H1 (cell line): Measurements from ENCODE around the gene AMBP. TPM values are rescaled to one million over a fixed set of nuclear protein-coding genes. Genes with fewer than 3 reads are reported as not detected.
"Not testable (repeated sequence)": the region's sequence is repeated elsewhere in the genome, so short reads cannot be mapped to it uniquely, and the experiment has no call there.

Experiments used
- CTCF ChIA-PET: fragments of 300-600 bp; sonication (Branson Sonifier 250); formaldehyde crosslinking; loops from one replicate; lab custom pipeline; 2021; ENCODE audit not compliant: partially characterized antibody; lab: Charles Lee
- POLR2A ChIA-PET: fragments of 300-600 bp; sonication (Branson Sonifier 250); formaldehyde crosslinking; loops from one replicate; lab custom pipeline; 2021; ENCODE audit warnings: inconsistent platforms; ENCODE audit not compliant: partially characterized antibody; lab: Charles Lee
- DNase-seq, 2 experiments: peaks; one replicate each; pipeline versions ENCODE4 v3.0.0 to v3.0.0-alpha.2; 2010 to 2022; ENCODE audit warnings: low spot score in 2 of 2, low read depth in 1 of 2, mixed read lengths in 1 of 2
- FAIRE-seq: peaks from 2 replicates; lab custom pipeline; 2011; peaks lifted over from hg19 to GRCh38; lab: Jason Lieb, UNC
- H2AFZ ChIP-seq: 2 replicates; pipeline ENCODE4 v1.8.1; 2012; ENCODE audit warnings: low read length, inconsistent platforms
- H2AK5ac ChIP-seq: 2 replicates; pipeline ENCODE4 v1.6.1; 2013; ENCODE audit warnings: low read depth, low read length
- H2BK120ac ChIP-seq: replicated peaks from 2 replicates; pipeline ENCODE3; 2013; ENCODE audit warnings: low read depth, low read length, inconsistent platforms
- H2BK12ac ChIP-seq: 2 replicates; pipeline ENCODE4 v1.6.1; 2013; ENCODE audit warnings: low read depth, low read length
- H2BK15ac ChIP-seq: 2 replicates; pipeline ENCODE4 v1.6.1; 2013; ENCODE audit warnings: low read length
- H2BK20ac ChIP-seq: 2 replicates; pipeline ENCODE4 v1.6.1; 2013; ENCODE audit warnings: low read length
- H2BK5ac ChIP-seq: 2 replicates; pipeline ENCODE4 v1.6.1; 2013; ENCODE audit warnings: low read depth, low read length
- H3K14ac ChIP-seq: 2 replicates; pipeline ENCODE4 v1.6.1; 2013; ENCODE audit warnings: inconsistent platforms; ENCODE audit not compliant: insufficient read length
- H3K18ac ChIP-seq: 2 replicates; pipeline ENCODE4 v1.6.1; 2013; ENCODE audit warnings: low read length; ENCODE audit errors: extremely low read depth
- H3K23ac ChIP-seq: 2 replicates; pipeline ENCODE4 v1.6.1; 2013; ENCODE audit warnings: inconsistent platforms; ENCODE audit not compliant: insufficient read length
- H3K23me2 ChIP-seq: 2 replicates; pipeline ENCODE4 v1.6.1; 2013; ENCODE audit warnings: low read depth, low read length
- H3K27ac ChIP-seq: 2 replicates; pipeline ENCODE4 v1.6.1; 2011; ENCODE audit warnings: low read depth, low read length, inconsistent platforms
- H3K27me3 ChIP-seq, 4 experiments: replicated peaks in 1 of 4; 1 replicate in 1 of 4; 2 replicates in 3 of 4; pipeline versions ENCODE4 v1.6.1 to v1.8.1; 2011 to 2013; ENCODE audit warnings: low read length in 3 of 4, mild to moderate bottlenecking in 3 of 4, inconsistent platforms in 2 of 4, mixed read lengths in 2 of 4, moderate library complexity in 1 of 4; ENCODE audit not compliant: control insufficient read depth in 3 of 4, insufficient read depth in 3 of 4; ENCODE audit errors: extremely low read depth in 1 of 4
- H3K36me3 ChIP-seq, 4 experiments: 2 replicates each; pipeline versions ENCODE4 v1.6.1 to v1.8.1; 2011 to 2013; ENCODE audit warnings: mild to moderate bottlenecking in 4 of 4, low read length in 3 of 4, moderate library complexity in 2 of 4, control low read depth in 1 of 4, inconsistent platforms in 1 of 4; ENCODE audit not compliant: insufficient read depth in 4 of 4, control insufficient read depth in 2 of 4
- H3K4ac ChIP-seq: replicated peaks from 2 replicates; pipeline ENCODE3; 2013; ENCODE audit warnings: low read length, low read depth, mixed read lengths, inconsistent platforms; ENCODE audit not compliant: insufficient read length
- H3K4me1 ChIP-seq, 4 experiments: replicated peaks in 1 of 4; 1 replicate in 1 of 4; 2 replicates in 3 of 4; pipeline versions ENCODE4 v1.6.1 to v1.8.1; 2011 to 2013; ENCODE audit warnings: low read length in 3 of 4, inconsistent platforms in 2 of 4, mixed read lengths in 1 of 4; ENCODE audit not compliant: insufficient read depth in 4 of 4, control insufficient read depth in 3 of 4
- H3K4me2 ChIP-seq, 2 experiments: 2 replicates each; pipeline versions ENCODE4 v1.6.1 to v1.8.1; 2011 to 2013; ENCODE audit warnings: low read depth in 2 of 2, low read length in 2 of 2, control low read depth in 1 of 2, inconsistent platforms in 1 of 2, mild to moderate bottlenecking in 1 of 2; ENCODE audit not compliant: insufficient read depth in 1 of 2
- H3K4me3 ChIP-seq, 4 experiments: fragments of 200-600, 300-600 bp in 1 of 4; sonication (generic), shearing (Covaris generic), sonication (Bioruptor Twin) in 1 of 4; 2 replicates each; pipeline versions ENCODE4 v1.5.1 to v1.8.1; 2011 to 2016; ENCODE audit warnings: low read length in 4 of 4, low read depth in 3 of 4, control low read depth in 2 of 4, inconsistent platforms in 2 of 4, mild to moderate bottlenecking in 2 of 4, mixed read lengths in 1 of 4, moderate library complexity in 1 of 4; ENCODE audit not compliant: insufficient read depth in 2 of 4; ENCODE audit errors: extremely low read depth in 1 of 4
- H3K56ac ChIP-seq: replicated peaks from 2 replicates; pipeline ENCODE3; 2013; ENCODE audit warnings: low read depth, mild to moderate bottlenecking, mixed read lengths, low read length, inconsistent platforms; ENCODE audit not compliant: insufficient read length
- H3K79me1 ChIP-seq: 2 replicates; pipeline ENCODE4 v1.6.1; 2013; ENCODE audit warnings: low read depth, low read length, control low read depth
- H3K79me2 ChIP-seq, 2 experiments: 2 replicates each; pipeline versions ENCODE4 v1.6.1 to v1.8.1; 2012 to 2013; ENCODE audit warnings: low read length in 2 of 2, mild to moderate bottlenecking in 2 of 2, inconsistent platforms in 1 of 2; ENCODE audit not compliant: insufficient read depth in 2 of 2, control insufficient read depth in 1 of 2
- H3K9ac ChIP-seq, 4 experiments: replicated peaks in 1 of 4; 1 replicate in 1 of 4; 2 replicates in 3 of 4; pipeline versions ENCODE4 v1.6.1 to v1.8.1; 2011 to 2013; ENCODE audit warnings: low read depth in 3 of 4, low read length in 3 of 4, control low read depth in 2 of 4, mild to moderate bottlenecking in 2 of 4, moderate library complexity in 2 of 4, inconsistent platforms in 1 of 4; ENCODE audit errors: extremely low read depth in 1 of 4
- H3K9me3 ChIP-seq, 2 experiments: 2 replicates each; pipeline versions ENCODE4 v1.6.1 to v1.8.1; 2012 to 2013; ENCODE audit warnings: mild to moderate bottlenecking in 2 of 2, moderate library complexity in 2 of 2, control low read depth in 1 of 2, inconsistent platforms in 1 of 2, low read depth in 1 of 2, low read length in 1 of 2, mixed read lengths in 1 of 2; ENCODE audit not compliant: insufficient read depth in 2 of 2
- H4K20me1 ChIP-seq, 2 experiments: replicated peaks in 1 of 2; 2 replicates each; pipeline versions ENCODE3 to v1.8.1; 2011 to 2013; ENCODE audit warnings: inconsistent platforms in 2 of 2, low read length in 2 of 2, mild to moderate bottlenecking in 1 of 2; ENCODE audit not compliant: insufficient read depth in 2 of 2, control insufficient read depth in 1 of 2
- H4K5ac ChIP-seq: 2 replicates; pipeline ENCODE4 v1.6.1; 2013; ENCODE audit warnings: low read length, low read depth, mixed read lengths, inconsistent platforms; ENCODE audit not compliant: insufficient read length
- H4K8ac ChIP-seq: 2 replicates; pipeline ENCODE4 v1.8.0; 2013; ENCODE audit warnings: mild to moderate bottlenecking, moderate library complexity, low read length, inconsistent platforms; ENCODE audit not compliant: insufficient read depth; ENCODE audit errors: extremely low read depth
- H4K91ac ChIP-seq: replicated peaks from 2 replicates; pipeline ENCODE3; 2013; ENCODE audit warnings: low read length, mixed read lengths, inconsistent platforms; ENCODE audit not compliant: insufficient read length
- WGBS, 2 experiments: shearing (Covaris generic) in 1 of 2; methylation state at CpG; one replicate each; pipeline versions ENCODE4 v1.1.6 to v1.1.7; 2013 to 2015; ENCODE audit warnings: low lambda C conversion rate in 2 of 2, mixed read lengths in 2 of 2, inconsistent platforms in 1 of 2, low coverage in 1 of 2, missing lambda C conversion rate in 1 of 2; ENCODE audit not compliant: insufficient replicate concordance in 2 of 2, insufficient coverage in 1 of 2, insufficient read length in 1 of 2; ENCODE audit errors: extremely low coverage in 1 of 2, missing lambda C conversion rate in 1 of 2; 5-methylcytosine and 5-hydroxymethylcytosine counted together
- polyA plus RNA-seq, 7 experiments: library from polyadenylated mRNA; depleted of rRNA in 3 of 7; stranded (reverse) in 5 of 7; unstranded in 2 of 7; fragments of >200 nt in 5 of 7; fragments of 200-250 nt in 2 of 7; gene quantifications; 1 replicate in 5 of 7; 2 replicates in 1 of 7; 4 replicates in 1 of 7; pipeline versions ENCODE4 v1.2.1 to v1.2.3, GENCODE V29; 2011 to 2013; ENCODE audit warnings: missing spikeins in 2 of 7, mixed read lengths in 2 of 7
- total RNA-seq: library from RNA; stranded (reverse); fragmentation: NEBNext Ultra II Directional; extraction: Animal tissue kit (Norgen Biotek cat#: 25700); gene quantifications from 2 replicates; pipeline ENCODE4 v1.2.1, GENCODE V29; 2021

The AMBP gene
- total and polyA plus RNA-seq, 2 of the 8 experiments (the other 6 are each of a cell fraction or from before 2014, with no cell fraction given): 3.0 to 4.0 TPM

DNA sequence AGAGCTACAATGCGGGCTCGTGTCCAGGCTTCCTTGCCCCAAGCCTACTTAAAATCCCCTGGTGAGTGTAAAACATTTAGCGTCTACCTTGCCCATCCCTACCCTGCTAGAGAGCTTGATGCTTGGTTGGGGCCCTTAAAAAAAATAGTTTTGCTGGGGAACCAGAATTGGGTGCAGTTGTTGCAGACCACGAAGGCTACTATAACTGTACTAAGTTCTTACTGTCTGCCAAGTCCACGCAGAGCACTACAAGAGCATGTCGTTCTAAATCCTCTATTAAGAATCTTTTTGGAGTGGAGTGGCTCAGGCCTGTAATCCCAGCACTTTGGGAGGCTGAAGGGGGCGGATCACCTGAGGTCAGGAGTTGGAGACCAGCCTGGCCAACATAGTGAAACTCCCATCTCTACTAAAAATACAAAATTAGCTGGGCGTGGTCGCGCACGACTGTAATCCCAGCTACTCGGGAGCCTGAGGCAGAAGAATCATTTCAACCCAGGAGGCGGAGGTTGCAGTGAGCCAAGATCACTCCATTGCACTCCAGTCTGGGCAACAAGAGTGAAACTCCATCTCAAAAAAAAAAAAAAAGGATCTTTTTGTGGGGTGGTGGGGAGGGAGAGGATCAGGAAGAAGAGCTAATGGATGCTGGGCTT is 4.8 kb upstream of the AMBP start:
- not testable (repeated sequence) for H3K27me3 ChIP-seq, H2AK5ac ChIP-seq, H4K8ac ChIP-seq, H3K9me3 ChIP-seq, H2BK5ac ChIP-seq, H3K23me2 ChIP-seq, H2BK120ac ChIP-seq, H3K9ac ChIP-seq, H3K14ac ChIP-seq, H4K20me1 ChIP-seq, H4K91ac ChIP-seq, H4K5ac ChIP-seq, DNase-seq, H3K27ac ChIP-seq, H3K79me2 ChIP-seq, H2BK20ac ChIP-seq, H2AFZ ChIP-seq, H3K56ac ChIP-seq, H2BK12ac ChIP-seq, H3K23ac ChIP-seq, H3K36me3 ChIP-seq, H3K18ac ChIP-seq, H3K4me1 ChIP-seq, H3K4ac ChIP-seq, H3K4me2 ChIP-seq, H3K79me1 ChIP-seq, H3K4me3 ChIP-seq, FAIRE-seq, H2BK15ac ChIP-seq
- WGBS, 2 experiments: 77% methylated on average over 13 of the region's 13 CpGs; no CpG with 5 or more reads in 1 of the 2 experiments
- ChIA-PET POLR2A (interaction anchor here (0.7 kb wide), 1 partner anchor 280 kb away, joined by 3 read pairs; no protein-coding TSS in a partner anchor), CTCF (interaction anchor here (0.6 to 10.3 kb wide), 69 partner anchors 9 to 569 kb away, joined by 3 to 144 read pairs (median 4); partner anchors contain the start of genes COL27A1 and KIF12)
